CD8-positive, alpha-beta memory T cell (primary cell): ENCODE measurements around the gene EIF2B5. TPM values are rescaled to one million over a fixed set of nuclear protein-coding genes. Genes with fewer than 3 reads are reported as not detected.

Experiments used
- CTCF ChIA-PET: fragments of 350-600 bp; sonication (Branson Sonifier 250); formaldehyde crosslinking; loops from one replicate; lab custom pipeline; 2021; ENCODE audit warnings: antibody characterized with exemption; lab: Charles Lee
- POLR2A ChIA-PET: fragments of 350-600 bp; sonication (Branson Sonifier 250); formaldehyde crosslinking; loops from one replicate; lab custom pipeline; 2021; ENCODE audit warnings: antibody characterized with exemption; lab: Charles Lee
- DNase-seq, 5 donors: peaks; one replicate each; pipeline versions ENCODE4 v3.0.0 to v3.0.0-alpha.2; 2020 to 2022; ENCODE audit warnings: mixed read lengths in 1 of 5
- H3K27ac ChIP-seq: one replicate; pipeline ENCODE4 v1.7.0; 2013; ENCODE audit warnings: low read depth, mild to moderate bottlenecking, low read length, moderate library complexity
- H3K27me3 ChIP-seq: 2 replicates; pipeline ENCODE4 v1.7.0; 2013; ENCODE audit warnings: low read length, mild to moderate bottlenecking; ENCODE audit not compliant: insufficient read depth, poor library complexity, severe bottlenecking
- H3K36me3 ChIP-seq: 2 replicates; pipeline ENCODE4 v1.7.0; 2013; ENCODE audit warnings: mild to moderate bottlenecking, low read length, moderate library complexity; ENCODE audit not compliant: insufficient read depth
- H3K4me1 ChIP-seq: 2 replicates; pipeline ENCODE4 v1.7.0; 2013; ENCODE audit warnings: mild to moderate bottlenecking, low read length, moderate library complexity; ENCODE audit not compliant: insufficient read depth
- H3K4me3 ChIP-seq: 2 replicates; pipeline ENCODE4 v1.7.0; 2013; ENCODE audit warnings: mild to moderate bottlenecking, low read length
- H3K9me3 ChIP-seq: 2 replicates; pipeline ENCODE4 v1.7.0; 2013; ENCODE audit warnings: mild to moderate bottlenecking, low read length
- H3K27ac Mint-ChIP-seq, 8 donors: one replicate each; pipeline ENCODE4 v1.8.0; 2020 to 2021; ENCODE audit warnings: mixed read lengths in 8 of 8, mild to moderate bottlenecking in 6 of 8, inconsistent platforms in 3 of 8, moderate library complexity in 3 of 8
- H3K27me3 Mint-ChIP-seq, 2 donors: one replicate each; pipeline ENCODE4 v1.8.0; 2020 to 2021; ENCODE audit warnings: mixed read lengths in 2 of 2, mild to moderate bottlenecking in 1 of 2, moderate library complexity in 1 of 2
- H3K36me3 Mint-ChIP-seq, 3 donors: one replicate each; pipeline ENCODE4 v1.8.0; 2020 to 2021; ENCODE audit warnings: mixed read lengths in 3 of 3, inconsistent platforms in 1 of 3, mild to moderate bottlenecking in 1 of 3
- H3K4me1 Mint-ChIP-seq, 3 donors: one replicate each; pipeline ENCODE4 v1.8.0; 2020 to 2021; ENCODE audit warnings: mixed read lengths in 3 of 3, inconsistent platforms in 1 of 3, mild to moderate bottlenecking in 1 of 3
- H3K4me3 Mint-ChIP-seq, 7 donors: one replicate each; pipeline ENCODE4 v1.8.0; 2020 to 2021; ENCODE audit warnings: mixed read lengths in 7 of 7, mild to moderate bottlenecking in 6 of 7, moderate library complexity in 4 of 7, inconsistent platforms in 2 of 7
- H3K9me3 Mint-ChIP-seq, 5 donors: one replicate each; pipeline ENCODE4 v1.8.0; 2020 to 2022; ENCODE audit warnings: mixed read lengths in 5 of 5, mild to moderate bottlenecking in 3 of 5, moderate library complexity in 2 of 5, inconsistent platforms in 1 of 5
- polyA plus RNA-seq: library from polyadenylated mRNA; unstranded; fragments of 300-500 nt; fragmentation: Illumina TruSeq; gene quantifications from one replicate; pipeline ENCODE4 v1.2.3, GENCODE V29; 2021
- total RNA-seq, 2 experiments: library from RNA; stranded (reverse); gene quantifications; one replicate each; pipeline ENCODE4 v1.2.3, GENCODE V29; 2021

EIF2B5 gene
- total RNA-seq (10 to 100 TPM; 74.8 to 83.9 TPM), polyA plus RNA-seq (51.6 TPM)

DNA sequence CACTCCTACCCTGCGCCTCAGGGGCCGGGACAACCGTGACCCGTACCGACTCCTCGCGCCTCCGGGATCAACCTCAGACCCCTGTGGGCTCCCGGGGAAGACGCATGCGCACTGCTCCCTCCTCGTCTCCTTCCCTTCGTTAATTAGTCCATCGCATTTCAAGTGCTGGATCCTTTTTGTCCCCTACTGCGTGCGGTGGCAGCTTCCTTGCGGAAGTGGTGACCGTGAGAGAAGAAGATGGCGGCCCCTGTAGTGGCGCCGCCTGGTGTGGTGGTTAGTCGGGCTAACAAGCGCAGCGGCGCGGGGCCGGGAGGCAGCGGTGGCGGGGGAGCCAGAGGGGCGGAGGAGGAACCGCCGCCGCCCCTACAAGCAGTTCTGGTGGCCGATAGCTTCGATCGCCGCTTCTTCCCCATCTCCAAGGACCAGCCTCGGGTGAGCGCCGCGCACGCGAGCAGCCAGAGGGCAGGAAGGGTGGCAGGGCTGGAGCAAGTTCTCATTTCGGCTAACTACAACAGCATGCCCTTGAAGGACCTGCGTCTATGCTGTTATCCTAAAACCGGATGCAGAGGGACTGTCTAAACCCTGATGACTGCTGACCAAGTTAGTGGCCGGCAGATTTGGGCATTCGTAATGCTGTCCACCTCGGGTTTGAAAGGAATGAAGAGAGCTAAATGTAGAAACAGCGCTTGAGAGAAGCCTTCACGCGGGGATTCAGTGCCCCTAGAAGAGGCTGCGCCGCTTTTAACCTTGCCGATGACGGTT lies at the start of gene EIF2B5:
Gene EIF2B5, plus strand, starts transcription at position 210 of the 762 bp plus-strand sequence. Its CDS starts 28 bp downstream, at position 238.
- peak within 1 kb of the TSS; percentile 91 to 98 (median 96) for H3K27ac Mint-ChIP-seq
- CTCF ChIA-PET, result interaction anchor here (0.8 to 3.3 kb wide), 12 partner anchors 10 to 240 kb away, joined by 3 to 15 read pairs (median 4); partner anchors contain the start of genes ABCC5, ABCF3, DVL3 and EEF1AKMT4
- H3K4me3 Mint-ChIP-seq, result peak within 1 kb of the TSS; percentile 93 to 99 (median 98)
- DNase-seq, result peak; percentile 75 to 89 (median 85)
- peaks cover 0 to 41% (median 2%) of the 10 kb centered on the region in 3 donors for H3K36me3 Mint-ChIP-seq
- H3K9me3 Mint-ChIP-seq, result no peaks in the 10 kb centered on the region
- no peaks in the 10 kb centered on the region for H3K27me3 Mint-ChIP-seq
- Histone ChIP-seq H3K27me3 (no peaks in the 10 kb centered on the region), H3K4me3 (peak within 1 kb of the TSS; percentile 93), H3K4me1 (peaks cover 22% of the 10 kb centered on the region), H3K9me3 (no peaks in the 10 kb centered on the region), H3K27ac (peak within 1 kb of the TSS; percentile 85), H3K36me3 (peaks cover 11% of the 10 kb centered on the region)
- H3K4me1 Mint-ChIP-seq, result peaks cover 38 to 46% (median 38%) of the 10 kb centered on the region in 3 donors
- POLR2A ChIA-PET, result interaction anchor here (1.0 to 2.4 kb wide), 9 partner anchors 9 to 95 kb away, joined by 3 to 13 read pairs (median 5); partner anchors contain the start of genes ABCF3, AP2M1 and DVL3

DNA sequence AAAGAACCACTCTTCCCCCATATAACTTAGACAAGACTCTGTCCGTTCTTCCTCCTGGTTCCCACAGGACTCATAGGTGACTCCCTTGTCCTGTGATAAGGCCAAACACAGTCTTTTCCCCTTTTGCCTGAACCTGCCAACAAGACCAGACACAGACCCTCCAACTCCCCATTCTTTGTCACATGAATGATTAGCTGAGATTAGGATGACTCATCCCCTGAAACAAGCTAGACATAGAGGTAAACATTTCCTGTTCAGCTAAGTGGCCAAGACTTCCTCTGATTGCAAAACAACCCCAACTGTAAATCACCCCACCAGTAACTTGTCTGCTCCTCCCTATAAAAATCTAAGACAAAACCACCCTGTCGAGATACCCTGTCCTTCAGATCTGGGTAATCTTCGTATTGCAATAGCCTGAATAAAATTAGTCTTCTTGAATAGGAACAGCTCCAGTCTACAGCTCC lies 49.7 kb upstream of the EIF2B5 start:
- Mint-ChIP-seq H3K27ac (peak overlapping the region in 2 of 8 donors; percentile 5 to 74), H3K4me1 (peaks cover 6 to 8% (median 7%) of the 10 kb centered on the region in 3 donors), H3K27me3 (no peaks in the 10 kb centered on the region), H3K36me3 (peaks cover 0 to 10% (median 3%) of the 10 kb centered on the region in 3 donors), H3K4me3 (no peak overlapping the region), H3K9me3 (peaks cover 6 to 17% (median 13%) of the 10 kb centered on the region in 5 donors)
- Histone ChIP-seq H3K27me3 (no peaks in the 10 kb centered on the region), H3K4me3 (no peak overlapping the region), H3K9me3 (no peaks in the 10 kb centered on the region), H3K4me1 (no peaks in the 10 kb centered on the region), H3K36me3 (no peaks in the 10 kb centered on the region), H3K27ac (no peak overlapping the region)
- POLR2A ChIA-PET, result no interaction called here
- no peak for DNase-seq
- CTCF ChIA-PET, result no interaction called here

GRCh38 chr3:184092199-184092598 lies 43.0 kb upstream of the EIF2B5 start:
- ChIA-PET CTCF (no interaction called here), POLR2A (no interaction called here)
- H3K9me3 Mint-ChIP-seq, result peaks cover 18 to 29% (median 26%) of the 10 kb centered on the region in 5 donors
- H3K27ac ChIP-seq, result no peak overlapping the region
- H3K27me3 ChIP-seq, result no peaks in the 10 kb centered on the region
- no peak for DNase-seq
- peaks cover 0 to 14% (median 0%) of the 10 kb centered on the region in 3 donors for H3K36me3 Mint-ChIP-seq
- no peak overlapping the region for H3K4me3 Mint-ChIP-seq
- no peaks in the 10 kb centered on the region for H3K9me3 ChIP-seq
- H3K4me1 ChIP-seq, result no peaks in the 10 kb centered on the region
- H3K4me3 ChIP-seq, result no peak overlapping the region
- H3K27me3 Mint-ChIP-seq, result peaks cover 20% of the 10 kb centered on the region in 2 donors
- H3K36me3 ChIP-seq, result no peaks in the 10 kb centered on the region
- H3K4me1 Mint-ChIP-seq, result no peaks in the 10 kb centered on the region
- no peak overlapping the region for H3K27ac Mint-ChIP-seq

DNA sequence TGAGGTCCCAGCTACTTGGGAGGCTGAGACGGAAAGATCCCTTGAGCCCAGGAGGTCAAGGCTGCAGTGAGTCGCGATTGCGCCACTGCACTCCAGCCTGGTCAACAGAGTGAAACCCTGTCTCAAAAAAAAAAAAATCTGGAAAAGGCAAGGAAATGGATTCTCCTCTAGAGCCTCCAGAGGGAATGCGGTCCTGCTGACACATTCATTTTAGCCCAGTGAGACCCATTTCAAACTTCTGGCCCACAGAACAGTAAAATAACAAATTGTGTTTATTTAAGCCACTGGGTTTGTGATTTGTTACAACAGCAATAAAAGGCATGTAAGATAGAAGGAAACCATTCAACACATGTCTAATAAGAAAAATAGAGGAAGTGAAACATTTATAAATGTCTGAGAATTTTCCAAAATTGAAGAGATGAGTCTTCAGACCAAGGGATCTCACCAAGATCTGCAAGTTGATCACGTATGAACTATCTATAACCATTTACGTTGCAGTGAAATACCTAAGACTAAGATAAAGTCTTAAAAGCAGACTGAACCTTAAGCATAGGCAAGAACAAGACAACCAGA lies 38.3 kb upstream of the EIF2B5 start, which contains the start of gene HTR3E:
Gene HTR3E, plus strand, starts transcription at position 254 of the 573 bp plus-strand sequence. CDS start 466 bp downstream, outside the sequence.
- H3K4me3 Mint-ChIP-seq, result no peak within 1 kb of the TSS
- H3K27ac Mint-ChIP-seq, result no peak within 1 kb of the TSS
- H3K36me3 ChIP-seq, result no peaks in the 10 kb centered on the region
- H3K4me1 ChIP-seq, result no peaks in the 10 kb centered on the region
- peaks cover 18 to 22% of the 10 kb centered on the region in 2 donors for H3K27me3 Mint-ChIP-seq
- H3K4me1 Mint-ChIP-seq, result no peaks in the 10 kb centered on the region
- ChIA-PET POLR2A (no interaction called here), CTCF (no interaction called here)
- peaks cover 0 to 10% (median 0%) of the 10 kb centered on the region in 3 donors for H3K36me3 Mint-ChIP-seq
- DNase-seq, result no peak
- no peaks in the 10 kb centered on the region for H3K27me3 ChIP-seq
- H3K4me3 ChIP-seq, result no peak within 1 kb of the TSS
- peaks cover 11 to 18% (median 15%) of the 10 kb centered on the region in 5 donors for H3K9me3 Mint-ChIP-seq
- no peak within 1 kb of the TSS for H3K27ac ChIP-seq
- H3K9me3 ChIP-seq, result no peaks in the 10 kb centered on the region

GRCh38 chr3:184097556-184097955 lies 37.6 kb upstream of the EIF2B5 start:
- Histone ChIP-seq H3K9me3 (no peaks in the 10 kb centered on the region), H3K4me3 (no peak overlapping the region), H3K4me1 (no peaks in the 10 kb centered on the region), H3K27me3 (no peaks in the 10 kb centered on the region), H3K36me3 (no peaks in the 10 kb centered on the region), H3K27ac (no peak overlapping the region)
- H3K36me3 Mint-ChIP-seq, result peaks cover 0 to 6% (median 0%) of the 10 kb centered on the region in 3 donors
- DNase-seq, result no peak
- no peak overlapping the region for H3K4me3 Mint-ChIP-seq
- no peak overlapping the region for H3K27ac Mint-ChIP-seq
- CTCF ChIA-PET, result no interaction called here
- peaks cover 14 to 19% of the 10 kb centered on the region in 2 donors for H3K27me3 Mint-ChIP-seq
- no peaks in the 10 kb centered on the region for H3K4me1 Mint-ChIP-seq
- POLR2A ChIA-PET, result no interaction called here
- peaks cover 4 to 11% (median 8%) of the 10 kb centered on the region in 5 donors for H3K9me3 Mint-ChIP-seq

- Histone ChIP-seq H3K9me3 (no peaks in the 10 kb centered on the region), H3K27ac (no peak overlapping the region), H3K4me3 (no peak overlapping the region), H3K36me3 (no peaks in the 10 kb centered on the region), H3K27me3 (no peaks in the 10 kb centered on the region), H3K4me1 (no peaks in the 10 kb centered on the region)
- Mint-ChIP-seq H3K27ac (no peak overlapping the region), H3K27me3 (peaks cover 7 to 8% of the 10 kb centered on the region in 2 donors), H3K4me1 (no peaks in the 10 kb centered on the region), H3K4me3 (no peak overlapping the region), H3K9me3 (peaks cover 0 to 3% (median 0%) of the 10 kb centered on the region in 5 donors), H3K36me3 (no peaks in the 10 kb centered on the region)
- no peak for DNase-seq
- CTCF ChIA-PET, result interaction anchor here (1.4 kb wide), 1 partner anchor 34 kb away, joined by 3 read pairs; no protein-coding TSS in a partner anchor
- POLR2A ChIA-PET, result no interaction called here
Measured at GRCh38 chr3:184099806-184100686, 35.1 kb upstream of the EIF2B5 start.

DNA sequence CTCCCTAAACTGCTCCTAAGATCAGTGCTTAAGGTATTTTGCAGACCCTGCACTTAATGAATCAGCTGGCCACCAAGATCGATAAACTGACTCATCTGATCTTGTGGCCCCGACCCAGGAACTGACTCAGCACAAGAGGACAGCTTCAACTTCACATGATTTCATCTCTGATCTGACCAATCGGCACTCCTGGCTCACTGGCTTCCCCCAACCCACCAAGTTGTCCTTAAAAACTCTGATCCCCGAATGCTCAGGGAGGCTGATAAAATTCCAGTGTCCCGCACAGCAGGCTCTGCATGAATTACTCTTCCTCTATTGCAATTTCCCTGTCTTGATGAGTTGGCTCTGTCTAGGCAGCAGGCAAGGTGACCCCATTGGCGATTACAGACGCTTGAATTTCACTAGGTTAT lies 24.8 kb upstream of the EIF2B5 start:
- no peaks in the 10 kb centered on the region for H3K4me1 ChIP-seq
- Mint-ChIP-seq H3K27ac (no peak overlapping the region), H3K36me3 (peaks cover 0 to 5% (median 0%) of the 10 kb centered on the region in 3 donors), H3K4me1 (no peaks in the 10 kb centered on the region), H3K9me3 (no peaks in the 10 kb centered on the region), H3K4me3 (no peak overlapping the region), H3K27me3 (peaks cover 7 to 13% of the 10 kb centered on the region in 2 donors)
- no peaks in the 10 kb centered on the region for H3K36me3 ChIP-seq
- ChIA-PET CTCF (no interaction called here), POLR2A (no interaction called here)
- H3K27ac ChIP-seq, result no peak overlapping the region
- no peaks in the 10 kb centered on the region for H3K9me3 ChIP-seq
- DNase-seq, result no peak
- H3K4me3 ChIP-seq, result no peak overlapping the region
- no peaks in the 10 kb centered on the region for H3K27me3 ChIP-seq
